K562 (cell line): ENCODE data around the gene FMN1. TPM values are rescaled to one million over a fixed set of nuclear protein-coding genes. Genes with fewer than 3 reads are reported as not detected.

Experiments used
- MCM2 ChIP-seq: fragments of 450-650 bp; IDR thresholded peaks from 2 replicates; pipeline ENCODE4 v1.6.1; 2017; ENCODE audit warnings: low read depth, mild to moderate bottlenecking
- NBN ChIP-seq: fragments of 450-650 bp; IDR thresholded peaks from 2 replicates; pipeline ENCODE4 v1.6.1; 2016; ENCODE audit warnings: low read depth, mild to moderate bottlenecking
- NCOA6 ChIP-seq: fragments of 450-650 bp; IDR thresholded peaks from 2 replicates; pipeline ENCODE4 v1.6.1; 2017; ENCODE audit warnings: mild to moderate bottlenecking
- NFIX ChIP-seq: fragments of 250-450 bp; sonication (Bioruptor Pico); IDR thresholded peaks from 2 replicates; pipeline ENCODE4 v1.4.0; 2020; ENCODE audit warnings: low read depth, mild to moderate bottlenecking, moderate library complexity
- RBM22 ChIP-seq: fragments of 200-400 bp; formaldehyde crosslinking; IDR thresholded peaks from 2 replicates; pipeline ENCODE4 v1.6.1; 2018; ENCODE audit warnings: low read length, low read depth; ENCODE audit not compliant: poor library complexity, severe bottlenecking
- RREB1 ChIP-seq: fragments of 250-450 bp; sonication (Bioruptor Pico); IDR thresholded peaks from 2 replicates; pipeline ENCODE4 v1.4.0; 2020
- STAT6 ChIP-seq: sonication (generic); formaldehyde crosslinking; IDR thresholded peaks from 2 replicates; pipeline ENCODE4 v1.8.1; 2023; ENCODE audit warnings: mild to moderate bottlenecking, missing genetic modification reagents
- ZBED1 ChIP-seq: IDR thresholded peaks from 2 replicates; pipeline ENCODE4 v1.6.1; 2014
- polyA plus RNA-seq, 8 experiments: library from polyadenylated mRNA; depleted of rRNA in 4 of 8; stranded (reverse) in 5 of 8; unstranded in 3 of 8; fragments of >200 nt; fragmentation: Nextera tagmentation in 2 of 8; fragmentation: Illumina TruSeq in 1 of 8; extraction: Ambion mirVana in 2 of 8; extraction: Trizol in 1 of 8; gene quantifications; 2 replicates each; pipeline versions ENCODE4 v1.2.1 to v1.2.3, GENCODE V29; 2011 to 2014; ENCODE audit warnings: inconsistent platforms in 1 of 8, missing spikeins in 1 of 8
- total RNA-seq, 7 experiments: library from RNA; depleted of rRNA in 6 of 7; stranded (reverse); fragments of >200 nt in 6 of 7; fragmentation: Illumina TruSeq in 2 of 7; extraction: Trizol in 2 of 7; gene quantifications; 2 replicates each; pipeline versions ENCODE4 v1.2.1 to v1.2.3, GENCODE V29; 2011 to 2021; ENCODE audit warnings: low replicate concordance in 1 of 7

The FMN1 gene
- total and polyA plus RNA-seq, 9 of the 15 experiments (the other 6 are each of a cell fraction or from before 2014, with no cell fraction given): 0.03 to 0.07 (median 0.04) TPM; not detected in 6

- TF ChIP-seq NBN (no peak), NCOA6 (no peak), MCM2 (no peak), NFIX (CRISPR knock-in tag) (no peak), RREB1 (CRISPR knock-in tag) (no peak), RBM22 (no peak), STAT6 (no peak), ZBED1 (no peak)
Observed at GRCh38 chr15:32838338-32838737, 356.2 kb downstream of the FMN1 start (continued).
